ENCODE data around the gene CYP4X1.

GRCh38 chr1:47021070-47021469, 2.4 kb upstream of the CYP4X1 start:
- TF ChIP-seq CTCF (conservative IDR thresholded peaks at IDR 0.05; ENCODE audit: low read length) = no peak
- no peak for TF ChIP-seq EZH2phosphoT487 (IDR thresholded peaks at IDR 0.05; ENCODE audit: borderline replicate concordance)

Data from Loucy (cell line).